ENCODE measurements around the gene MYPN.
"Not testable (repeated sequence)": the region's sequence is repeated elsewhere in the genome, so short reads cannot be mapped to it uniquely, and the experiment has no call there.

The MYPN gene

GRCh38 chr10:68231106-68231816, 122.0 kb downstream of the MYPN start:
- peak; percentile 70 for DNase-seq (ENCODE audit: low spot score)

GRCh38 chr10:68231817-68232251, 122.5 kb downstream of the MYPN start, which contains the start of gene ATOH7:
ATOH7 (minus strand) TSS chr10:68232113; CDS start chr10:68231677, 436 bp downstream.
- DNase-seq (ENCODE audit: low spot score) = no peak

DNA sequence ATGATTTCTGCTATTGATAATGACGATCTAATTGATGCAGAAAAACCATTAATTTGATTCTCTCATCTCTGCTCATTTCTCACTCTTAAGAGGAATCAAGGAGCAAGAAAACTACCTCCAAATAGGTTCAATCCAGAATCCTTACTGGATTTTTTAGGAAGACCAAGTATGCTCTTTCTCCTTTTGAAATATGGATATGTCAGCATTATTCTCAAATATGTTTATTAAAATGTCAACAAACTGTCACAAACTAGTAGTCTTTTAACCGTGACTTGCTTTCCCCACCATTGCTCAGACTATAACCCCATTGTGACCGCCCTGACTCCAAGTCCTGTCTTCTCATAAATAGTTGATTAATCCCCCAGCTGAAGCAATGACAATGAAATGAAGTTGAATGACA, 123.8 kb downstream of the MYPN start:
- DNase-seq (ENCODE audit: low spot score) = no peak

GRCh38 chr10:68235111-68235510, 125.8 kb downstream of the MYPN start:
- no peak for DNase-seq (ENCODE audit: low spot score)

GRCh38 chr10:68235581-68235980, 126.3 kb downstream of the MYPN start:
- DNase-seq (ENCODE audit: low spot score) = no peak

DNA sequence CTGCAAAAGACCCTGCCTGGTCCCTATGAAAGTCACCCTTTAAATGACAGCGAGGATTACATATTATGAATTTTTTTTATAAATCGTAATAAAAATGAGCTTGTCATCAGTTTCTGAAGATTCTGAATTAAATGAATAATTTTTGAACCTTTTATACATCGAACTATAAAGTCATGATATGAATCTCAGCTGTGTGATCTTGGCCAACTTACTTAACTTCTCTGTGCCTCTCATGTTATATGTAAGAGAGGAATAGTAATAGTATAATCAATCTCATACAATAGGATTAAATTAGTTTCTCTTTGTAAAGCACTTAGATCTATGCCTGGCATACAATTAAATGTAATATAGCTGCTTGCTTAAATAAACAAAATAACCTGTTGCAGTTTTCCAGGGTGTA, 127.9 kb downstream of the MYPN start:
- no peak for DNase-seq (ENCODE audit: low spot score)

DNA sequence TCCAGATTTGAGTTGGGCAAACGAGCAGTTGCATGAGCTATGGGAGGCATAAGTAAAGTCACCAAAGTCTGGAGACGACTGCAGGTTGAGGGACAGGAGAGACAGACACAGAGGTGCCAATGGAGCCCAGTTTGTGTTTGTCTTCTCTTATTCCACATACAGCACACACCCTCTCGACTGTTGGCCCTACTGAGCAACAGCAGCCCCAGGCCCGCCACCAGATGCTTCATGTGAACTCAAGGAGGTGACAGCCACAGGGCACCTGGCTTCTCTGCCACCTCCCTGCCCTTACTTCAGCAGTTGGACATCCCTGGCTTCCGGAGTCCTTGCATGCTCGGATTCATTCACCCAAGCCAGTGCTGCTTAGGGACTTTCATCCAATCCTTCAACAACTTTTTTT, 129.1 kb downstream of the MYPN start:
- DNase-seq (ENCODE audit: low spot score) = no peak

GRCh38 chr10:68239069-68239468, 129.8 kb downstream of the MYPN start:
- DNase-seq (ENCODE audit: low spot score) = no peak

- DNase-seq (ENCODE audit: low spot score) = no peak
Measured at GRCh38 chr10:68239596-68240150, 130.4 kb downstream of the MYPN start.

GRCh38 chr10:68242051-68242450, 132.8 kb downstream of the MYPN start:
- DNase-seq (ENCODE audit: low spot score) = no peak

DNA sequence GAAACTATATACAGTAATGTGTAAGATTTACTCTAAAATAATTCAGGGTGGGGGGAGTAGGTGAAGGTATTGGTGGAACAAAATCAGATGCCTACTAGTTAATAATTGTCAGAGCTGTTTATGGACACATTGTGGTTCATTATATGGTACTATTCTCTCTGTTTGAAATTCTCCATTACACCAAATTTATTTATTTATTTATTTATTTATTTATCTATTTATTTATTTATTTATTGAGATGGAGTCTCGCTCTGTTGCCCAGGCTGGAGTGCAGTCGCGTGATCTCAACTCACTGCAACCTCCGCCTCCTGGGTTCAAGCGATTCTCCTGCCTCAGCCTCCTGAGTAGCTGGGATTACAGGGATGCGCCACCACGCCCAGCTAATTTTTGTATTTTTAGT, 137.1 kb downstream of the MYPN start:
- DNase-seq (ENCODE audit: low spot score) = not testable (repeated sequence)

- no peak for DNase-seq (ENCODE audit: low spot score)
Measured at GRCh38 chr10:68247931-68248330, 138.6 kb downstream of the MYPN start.

GRCh38 chr10:68249297-68249696, 140.0 kb downstream of the MYPN start:
- DNase-seq (ENCODE audit: low spot score) = no peak

GRCh38 chr10:68251151-68251550, 141.9 kb downstream of the MYPN start:
- no peak for DNase-seq (ENCODE audit: low spot score)

DNA sequence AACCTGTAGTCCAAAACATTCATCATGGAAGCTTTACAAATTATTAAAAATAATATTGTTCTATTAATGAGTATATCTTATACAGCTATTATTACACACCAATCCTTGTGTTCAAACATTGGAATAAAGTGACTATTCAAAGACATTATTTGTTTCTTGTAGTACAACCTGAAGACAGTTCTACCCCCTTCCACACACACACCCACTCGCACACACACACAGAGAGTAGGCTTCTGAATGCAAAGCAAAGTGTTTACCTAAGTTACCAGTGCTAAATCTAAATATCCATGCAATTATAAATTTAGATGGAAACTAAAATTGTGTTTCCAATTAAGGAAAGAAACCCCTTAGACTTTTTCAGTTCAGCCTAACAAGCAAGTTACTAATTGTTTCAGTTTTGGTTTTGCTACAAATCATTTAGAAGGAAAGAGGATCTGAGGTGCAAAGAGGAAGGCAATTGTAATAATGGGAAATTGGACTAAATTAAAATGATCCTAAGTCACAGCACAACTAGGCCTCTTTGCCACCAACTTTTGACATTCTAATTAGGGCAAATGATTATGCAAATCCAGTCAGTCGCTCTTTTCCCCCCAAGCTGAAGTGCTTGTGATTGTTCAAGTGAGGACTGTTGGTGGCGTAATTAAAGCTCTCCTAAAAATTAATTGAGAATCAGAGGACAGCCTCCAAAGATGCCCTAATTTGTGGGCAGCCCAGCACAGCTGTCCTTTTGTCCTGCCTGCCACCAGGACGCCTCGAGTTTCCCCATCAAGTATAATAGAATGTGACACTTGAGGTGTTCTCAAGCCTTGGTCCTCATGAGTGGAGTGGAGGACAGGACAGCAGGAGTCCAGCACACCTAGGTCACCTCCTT, 142.6 kb downstream of the MYPN start:
- no peak for DNase-seq (ENCODE audit: low spot score)

GRCh38 chr10:68253346-68253745, 144.1 kb downstream of the MYPN start:
- no peak for DNase-seq (ENCODE audit: low spot score)

GRCh38 chr10:68261132-68261856, 152.0 kb downstream of the MYPN start:
- no peak for DNase-seq (ENCODE audit: low spot score)
